HG02763 (cell line): ENCODE data around the gene ZNF485.
A peak's percentile ranks its signal among the peaks of the same experiment; 100 is the strongest.
"Not testable (repeated sequence)": the region's sequence is repeated elsewhere in the genome, so short reads cannot be mapped to it uniquely, and the experiment has no call there.

Source experiments
- ATAC-seq: cut with Tn5 transposase; IDR thresholded peaks from one replicate; pipeline ENCODE4 v1.9.1; 2021; ENCODE audit warnings: mild to moderate bottlenecking, moderate library complexity; ENCODE audit not compliant: unreplicated experiment

ZNF485 gene

GRCh38 chr10:43601576-43601975 lies 4.7 kb upstream of the ZNF485 start:
- not testable (repeated sequence) for ATAC-seq

DNA sequence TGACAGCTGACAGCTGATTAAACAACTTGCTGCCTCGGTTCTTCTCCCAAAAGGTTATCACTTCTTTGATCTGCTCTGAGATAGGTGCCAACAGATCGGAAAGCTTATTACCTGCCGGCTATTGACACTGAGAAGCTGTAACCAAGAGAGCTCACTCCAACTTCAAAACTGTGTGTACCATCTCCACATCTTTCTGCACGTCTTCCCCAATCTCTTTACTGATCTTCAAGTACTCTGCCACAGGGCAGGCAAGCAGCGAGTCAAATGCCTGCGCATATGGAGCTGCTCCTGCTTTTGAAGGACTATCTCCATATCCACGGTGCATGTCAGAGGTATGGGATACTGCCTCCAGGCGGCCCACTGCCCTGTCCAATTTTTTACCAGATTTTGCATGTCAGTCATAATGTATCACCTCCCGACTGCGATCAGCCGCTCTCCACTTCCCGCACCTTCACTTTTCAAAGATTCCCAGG lies 352 bp upstream of the ZNF485 start:
- ATAC-seq, result peak; percentile 24

GRCh38 chr10:43607199-43607573 lies 948 bp downstream of the ZNF485 start:
- no peak for ATAC-seq

DNA sequence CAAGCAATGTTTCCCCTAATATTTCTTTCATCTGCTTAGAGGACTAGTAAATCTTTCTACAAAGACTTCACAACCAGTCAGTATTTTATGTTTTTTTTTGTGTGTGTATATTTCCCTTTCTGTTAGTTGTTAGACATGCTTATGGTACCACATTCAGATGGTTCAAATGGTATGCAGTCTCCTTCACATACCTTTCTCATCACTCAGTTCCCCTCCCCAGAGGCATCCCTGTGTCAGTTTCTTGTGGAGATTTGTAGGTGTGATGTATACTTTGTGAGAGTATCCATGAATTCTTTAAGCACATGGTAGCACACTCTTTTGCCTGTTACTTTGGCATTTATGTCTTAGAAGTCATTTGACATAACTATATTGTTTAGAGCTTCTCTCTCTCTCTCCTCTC lies 4.4 kb downstream of the ZNF485 start:
- no peak for ATAC-seq

GRCh38 chr10:43616697-43617370 lies 10.6 kb downstream of the ZNF485 start:
- no peak for ATAC-seq

GRCh38 chr10:43619368-43619767 lies 13.1 kb downstream of the ZNF485 start:
- ATAC-seq, result no peak

GRCh38 chr10:43622038-43622437 lies 15.8 kb downstream of the ZNF485 start:
- ATAC-seq, result no peak

DNA sequence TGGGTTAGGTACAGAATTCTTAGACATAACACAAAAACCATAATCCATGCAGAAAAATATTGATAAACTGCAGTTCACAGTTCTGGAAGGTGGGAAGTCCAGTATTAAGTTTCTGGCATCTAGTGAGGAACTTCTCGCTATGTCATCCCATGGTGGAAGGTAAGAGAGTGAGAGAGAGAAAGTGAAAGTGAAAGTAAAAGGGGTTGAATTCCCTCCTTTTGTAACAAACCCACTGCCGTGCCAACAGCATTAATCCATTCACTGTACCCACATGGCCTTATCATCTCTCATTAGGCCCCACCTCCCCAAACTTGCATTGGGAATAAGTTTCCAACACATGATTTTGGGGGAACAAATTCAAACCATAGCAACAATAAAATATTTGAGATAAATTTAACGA lies 17.1 kb downstream of the ZNF485 start:
- ATAC-seq, result no peak

GRCh38 chr10:43627942-43628341 lies 21.7 kb downstream of the ZNF485 start:
- no peak for ATAC-seq

DNA sequence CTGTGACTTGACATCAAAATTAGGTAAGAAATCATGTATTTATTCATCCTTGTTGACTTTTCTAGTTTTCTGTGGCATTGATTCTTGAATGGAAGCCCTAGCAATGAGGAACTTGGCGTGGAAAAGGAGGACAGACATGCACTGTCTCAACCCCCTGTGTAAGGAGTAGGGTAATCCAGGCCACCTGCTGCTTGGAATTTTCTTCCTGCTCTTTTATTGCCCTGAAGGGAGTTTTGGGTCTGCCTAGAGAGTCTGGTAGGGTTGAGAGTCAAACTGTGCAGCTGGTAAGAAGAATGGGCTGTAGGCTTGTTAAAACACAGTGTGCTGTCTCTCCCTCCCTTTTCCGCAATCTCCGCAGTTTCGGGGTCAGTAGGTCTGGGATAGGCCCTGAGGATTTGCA lies 22.7 kb downstream of the ZNF485 start:
- no peak for ATAC-seq

- not testable (repeated sequence) for ATAC-seq
Measured at GRCh38 chr10:43635816-43636215, 29.6 kb downstream of the ZNF485 start.

GRCh38 chr10:43640603-43641002 lies 34.4 kb downstream of the ZNF485 start:
- ATAC-seq, result no peak

- ATAC-seq, result no peak
Measured at GRCh38 chr10:43644252-43644651, 38.0 kb downstream of the ZNF485 start.

DNA sequence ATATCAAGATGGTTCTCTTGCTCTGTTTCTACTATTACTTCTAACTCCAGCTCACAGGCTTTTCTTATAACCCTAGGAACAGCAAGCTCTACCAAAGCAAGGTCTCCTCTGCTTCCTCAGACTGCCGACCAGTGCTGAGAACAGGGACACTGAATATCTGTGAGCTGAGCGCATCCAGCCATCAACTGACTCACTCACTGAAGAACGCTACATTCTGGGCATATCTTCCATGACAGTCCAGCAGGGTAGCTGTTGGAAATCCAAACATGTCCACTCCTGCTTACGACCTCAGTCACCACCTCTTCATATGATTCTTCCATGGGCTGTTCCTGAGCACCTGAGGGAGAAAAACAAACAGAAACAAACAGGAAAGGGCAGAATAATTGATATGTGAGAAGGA lies 39.6 kb downstream of the ZNF485 start:
- ATAC-seq, result no peak

GRCh38 chr10:43647576-43647975 lies 41.3 kb downstream of the ZNF485 start:
- ATAC-seq, result no peak

GRCh38 chr10:43648095-43648397 lies 41.8 kb downstream of the ZNF485 start:
- ATAC-seq, result no peak

- ATAC-seq, result peak; percentile 100
Measured at GRCh38 chr10:43648398-43649184, 42.4 kb downstream of the ZNF485 start, which contains the start of gene ZNF32. Gene ZNF32 (minus strand): TSS chr10:43648881. CDS start chr10:43646133, 2,748 bp downstream.

DNA sequence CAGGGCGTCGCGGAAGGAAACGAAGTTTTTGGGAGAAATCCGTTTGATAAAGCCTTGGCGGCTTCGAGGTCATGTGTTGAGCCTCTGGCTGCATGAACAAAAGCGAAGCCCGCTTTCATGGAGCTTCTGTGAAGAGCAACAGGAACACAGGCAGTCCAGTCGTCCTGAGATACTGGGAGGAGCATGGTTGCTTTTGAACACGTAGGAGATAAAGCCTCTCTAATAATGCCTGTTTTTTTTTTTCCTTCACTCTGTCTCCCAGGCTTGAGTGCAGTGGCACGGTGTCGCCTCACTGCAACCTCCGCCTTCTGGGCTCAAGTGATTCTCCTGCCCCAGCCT lies 42.9 kb downstream of the ZNF485 start:
- ATAC-seq, result no peak

GRCh38 chr10:43653746-43654145 lies 47.5 kb downstream of the ZNF485 start:
- ATAC-seq, result no peak

DNA sequence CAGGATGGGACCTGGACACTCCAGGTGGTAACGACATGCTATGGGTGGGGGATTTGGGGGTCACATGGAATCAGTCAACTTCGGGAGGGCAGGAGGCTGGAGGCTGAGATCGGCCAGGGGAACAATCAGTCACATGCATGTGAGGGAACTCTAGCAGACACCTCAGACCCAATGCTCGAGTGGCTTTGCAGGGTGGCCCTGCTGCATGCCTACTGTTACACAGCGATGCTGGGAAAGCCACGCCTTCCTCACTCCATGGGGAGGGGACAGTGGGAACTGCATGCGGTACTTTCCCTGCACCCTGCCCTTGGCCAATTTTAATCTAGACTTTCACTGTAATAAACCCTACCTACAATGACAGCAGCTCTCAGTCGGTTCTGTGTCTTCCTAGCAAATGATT lies 49.1 kb downstream of the ZNF485 start:
- ATAC-seq, result no peak

DNA sequence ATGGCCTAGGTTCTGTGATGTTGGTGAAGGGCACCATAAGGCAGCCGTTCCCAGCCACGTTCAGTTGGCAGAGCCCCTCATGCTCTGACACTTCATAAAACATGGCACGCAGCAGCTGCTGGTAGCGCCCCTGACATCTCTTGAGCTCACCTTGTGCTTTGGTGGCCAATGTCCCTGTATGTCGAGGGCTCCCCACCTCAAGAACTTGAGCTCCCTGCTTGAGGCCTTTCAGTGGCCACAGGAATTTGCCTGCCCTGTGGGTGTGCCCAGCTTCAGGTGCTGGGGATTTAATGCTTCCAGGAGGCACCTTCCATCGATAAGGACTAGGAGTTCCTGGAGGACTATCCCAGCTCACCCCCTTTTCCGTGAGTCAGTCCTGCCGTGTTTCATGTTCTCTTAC lies 52.0 kb downstream of the ZNF485 start:
- ATAC-seq, result no peak

- ATAC-seq, result no peak
Measured at GRCh38 chr10:43665054-43665453, 58.8 kb downstream of the ZNF485 start.

- no peak for ATAC-seq
Measured at GRCh38 chr10:43666552-43666951, 60.3 kb downstream of the ZNF485 start.
